Activated CD8-positive, alpha-beta T cell treated with anti-CD3 and anti-CD28 coated beads for 36 hours (primary cell): ENCODE data around the gene ANKRD34C. TPM values are rescaled to one million over a fixed set of nuclear protein-coding genes. Genes with fewer than 3 reads are reported as not detected.

ENCODE experiments used
- ATAC-seq: fragments of 200-7000 bp; cut with Tn5 transposase; one replicate; pipeline ENCODE4 v1.10.0; 2021; ENCODE audit warnings: mild to moderate bottlenecking, moderate library complexity
- CTCF ChIA-PET: fragments of 350-600 bp; sonication (Branson Sonifier 250); formaldehyde crosslinking; loops from one replicate; lab custom pipeline; 2021; ENCODE audit warnings: antibody characterized with exemption; lab: Charles Lee
- POLR2A ChIA-PET: fragments of 350-600 bp; sonication (Branson Sonifier 250); formaldehyde crosslinking; loops from one replicate; lab custom pipeline; 2021; ENCODE audit warnings: antibody characterized with exemption; lab: Charles Lee
- DNase-seq: peaks from one replicate; pipeline ENCODE4 v3.0.0-alpha.2; 2020
- H3K27ac Mint-ChIP-seq: one replicate; pipeline ENCODE4 v1.8.0; 2021; ENCODE audit warnings: mild to moderate bottlenecking, mixed read lengths
- H3K27me3 Mint-ChIP-seq: one replicate; pipeline ENCODE4 v1.8.0; 2021; ENCODE audit warnings: mixed read lengths
- H3K36me3 Mint-ChIP-seq: one replicate; pipeline ENCODE4 v1.8.0; 2021; ENCODE audit warnings: low read depth, mixed read lengths
- H3K4me1 Mint-ChIP-seq: one replicate; pipeline ENCODE4 v1.8.0; 2021; ENCODE audit warnings: low read depth, mixed read lengths
- H3K4me3 Mint-ChIP-seq: one replicate; pipeline ENCODE4 v1.8.0; 2021; ENCODE audit warnings: mild to moderate bottlenecking, moderate library complexity, mixed read lengths
- H3K9me3 Mint-ChIP-seq: one replicate; pipeline ENCODE4 v1.8.0; 2021; ENCODE audit warnings: mixed read lengths
- CTCF ChIP-seq: fragments of 200-600 bp; IDR thresholded peaks from one replicate; pipeline ENCODE4 v1.8.0; 2022; ENCODE audit warnings: antibody characterized with exemption, mild to moderate bottlenecking
- intact Hi-C: fragments of 100-400 bp; cut with micrococcal nuclease; formaldehyde crosslinking; loops from one replicate; pipeline ENCODE4 v1.10.0; 2022
- total RNA-seq, 2 experiments: library from RNA; stranded (reverse); gene quantifications; one replicate each; pipeline ENCODE4 v1.2.3, GENCODE V29; 2021

The ANKRD34C gene
- total RNA-seq, 2 experiments from 2014 or later: not detected

GRCh38 chr15:79322945-79323344, 40.4 kb downstream of the ANKRD34C start:
- no peak for TF ChIP-seq CTCF
- POLR2A ChIA-PET: no interaction called here
- DNase-seq (no peak), ATAC-seq (no peak)
- Mint-ChIP-seq H3K4me1 (peaks cover 9% of the 10 kb centered on the region), H3K4me3 (no peak overlapping the region), H3K27ac (no peak overlapping the region), H3K36me3 (peaks cover 73% of the 10 kb centered on the region), H3K27me3 (no peaks in the 10 kb centered on the region), H3K9me3 (no peaks in the 10 kb centered on the region)
- intact Hi-C loops: no loop called here
- CTCF ChIA-PET: interaction anchor here (0.9 kb wide), 1 partner anchor 17 kb away, joined by 3 read pairs; no protein-coding TSS in a partner anchor

DNA sequence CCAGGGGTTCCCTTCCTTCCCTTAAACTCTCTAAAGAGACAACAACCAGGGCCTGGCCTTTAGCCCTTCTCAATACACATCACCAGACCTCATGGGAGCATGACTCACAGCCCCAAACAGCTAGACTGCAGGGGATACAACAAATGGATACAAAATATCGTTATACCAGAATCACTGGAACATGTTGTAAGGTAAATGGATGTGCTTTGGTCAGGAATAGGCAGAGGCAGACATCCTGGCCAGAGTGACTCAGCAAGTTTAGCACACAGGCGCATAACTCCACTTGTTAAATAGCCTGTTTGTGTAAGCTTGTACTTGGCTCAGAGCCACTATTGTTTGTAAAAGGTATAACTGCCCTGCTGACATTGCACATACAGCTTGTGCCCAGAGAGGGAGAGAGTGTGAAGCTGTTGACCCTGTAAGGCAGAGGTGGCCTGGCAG, 46.7 kb downstream of the ANKRD34C start:
- no peak for DNase-seq
- H3K4me3 Mint-ChIP-seq: no peak overlapping the region
- no peak for TF ChIP-seq CTCF
- peak; percentile 42 for ATAC-seq
- CTCF ChIA-PET: no interaction called here
- H3K4me1 Mint-ChIP-seq: no peaks in the 10 kb centered on the region
- H3K27ac Mint-ChIP-seq: no peak overlapping the region
- POLR2A ChIA-PET: no interaction called here
- peaks cover 42% of the 10 kb centered on the region for H3K36me3 Mint-ChIP-seq
- no peaks in the 10 kb centered on the region for H3K27me3 Mint-ChIP-seq
- H3K9me3 Mint-ChIP-seq: no peaks in the 10 kb centered on the region
- intact Hi-C loops: no loop called here

Other genes starting within 250 kb of the ANKRD34C start
- gene RASGRF1, start 191.9 kb upstream of the ANKRD34C start, total RNA-seq: not detected
- gene TMED3, start 28.4 kb downstream of the ANKRD34C start, total RNA-seq: 10 to 100 TPM; 40.1 to 41.4 TPM
- gene MINAR1, start 149.6 kb downstream of the ANKRD34C start, total RNA-seq: under 1 TPM; 0.45 TPM